HG02852 (cell line): ENCODE measurements around the gene CUL3.
"Not testable (repeated sequence)": the region's sequence is repeated elsewhere in the genome, so short reads cannot be mapped to it uniquely, and the experiment has no call there.

Source experiments
- ATAC-seq: cut with Tn5 transposase; IDR thresholded peaks from one replicate; pipeline ENCODE4 v1.9.1; 2021; ENCODE audit warnings: mild to moderate bottlenecking, moderate library complexity; ENCODE audit not compliant: unreplicated experiment

CUL3 gene

GRCh38 chr2:224485081-224486014 lies 99.8 kb downstream of the CUL3 start:
- ATAC-seq: not testable (repeated sequence)

DNA sequence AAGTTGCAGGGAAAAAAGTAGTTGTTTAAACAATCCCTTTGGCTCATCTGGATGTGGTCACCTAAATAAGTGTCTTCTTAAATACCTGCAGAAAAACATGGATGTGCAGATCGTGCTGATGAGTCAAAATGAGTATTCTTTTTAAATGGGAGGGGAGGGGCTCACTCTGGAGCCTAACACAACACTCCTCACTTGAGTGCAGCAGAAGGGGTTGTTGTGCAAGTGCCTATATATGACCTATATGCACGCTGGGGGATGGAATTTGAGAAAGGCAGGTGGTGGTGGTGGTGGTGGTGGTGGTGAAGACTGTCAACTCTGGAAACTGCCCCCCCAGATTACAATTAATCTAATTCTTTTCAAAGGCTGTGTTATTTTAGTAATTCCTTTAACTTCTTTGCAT lies 105.3 kb downstream of the CUL3 start:
- ATAC-seq: no peak

DNA sequence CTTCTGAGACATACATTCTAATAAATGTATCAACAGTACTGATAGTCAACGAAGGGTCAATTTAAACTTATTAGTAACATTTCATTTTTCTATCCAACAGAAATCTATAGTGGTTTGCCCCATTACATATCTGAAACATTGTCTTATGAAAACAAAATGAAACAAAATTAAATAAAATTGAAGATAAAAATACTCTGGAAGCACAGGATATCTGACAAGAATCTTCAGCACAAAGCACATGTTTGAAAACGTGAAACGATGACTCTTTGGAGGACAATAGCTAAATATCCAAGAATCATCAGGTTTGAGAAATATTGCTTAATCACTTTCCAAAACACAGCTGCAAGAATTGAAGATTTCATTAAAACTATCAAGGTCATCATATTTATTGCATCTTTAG lies 112.3 kb downstream of the CUL3 start:
- no peak for ATAC-seq

DNA sequence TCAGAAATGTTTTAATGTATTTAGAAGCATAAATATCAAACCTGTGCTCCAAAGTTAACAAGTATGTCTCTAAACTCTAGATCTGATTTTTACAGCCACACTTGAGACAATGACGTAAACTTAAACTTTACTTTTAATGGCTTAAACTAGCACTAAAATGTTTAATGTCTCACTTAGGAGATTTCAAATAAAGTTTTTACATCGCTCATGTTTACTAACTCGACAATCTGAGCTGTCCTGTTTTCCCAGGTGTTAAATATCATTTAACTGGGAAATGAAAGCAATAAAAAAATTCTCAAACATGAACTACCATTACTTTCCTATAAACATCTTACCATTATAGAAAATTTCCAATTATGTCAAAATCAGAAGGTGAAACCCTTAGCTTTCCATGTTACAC lies 113.0 kb downstream of the CUL3 start:
- no peak for ATAC-seq

DNA sequence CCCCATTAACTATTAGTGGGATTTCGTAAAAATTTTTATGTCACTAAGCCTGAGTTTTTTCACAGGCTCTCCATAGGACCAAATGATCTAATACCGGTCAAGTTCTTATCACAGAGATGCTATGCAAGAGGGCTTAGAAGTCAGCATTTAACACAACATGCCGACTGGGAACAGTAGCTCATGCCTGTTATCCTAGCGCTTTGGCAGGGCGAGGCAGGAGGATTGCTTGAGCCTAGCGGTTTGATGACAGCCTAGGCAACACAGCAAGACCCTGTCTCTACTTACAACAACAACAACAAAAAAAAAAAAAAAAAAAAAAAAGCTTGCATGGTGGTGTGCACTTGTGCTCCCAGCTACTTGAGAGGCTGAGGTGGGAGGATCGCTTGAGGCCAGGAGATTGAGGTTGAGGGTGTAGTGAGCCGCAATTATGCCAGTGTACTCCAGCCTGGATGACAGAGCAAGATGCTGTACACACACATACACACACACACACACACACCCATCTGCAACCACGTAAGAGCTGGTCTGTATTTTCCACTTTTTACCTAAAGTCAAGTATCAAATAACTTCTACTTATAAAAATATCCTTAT lies 115.7 kb downstream of the CUL3 start:
- ATAC-seq: no peak

- no peak for ATAC-seq
These were observed 118.8 kb downstream of the CUL3 start for GRCh38 chr2:224466304-224466895.

DNA sequence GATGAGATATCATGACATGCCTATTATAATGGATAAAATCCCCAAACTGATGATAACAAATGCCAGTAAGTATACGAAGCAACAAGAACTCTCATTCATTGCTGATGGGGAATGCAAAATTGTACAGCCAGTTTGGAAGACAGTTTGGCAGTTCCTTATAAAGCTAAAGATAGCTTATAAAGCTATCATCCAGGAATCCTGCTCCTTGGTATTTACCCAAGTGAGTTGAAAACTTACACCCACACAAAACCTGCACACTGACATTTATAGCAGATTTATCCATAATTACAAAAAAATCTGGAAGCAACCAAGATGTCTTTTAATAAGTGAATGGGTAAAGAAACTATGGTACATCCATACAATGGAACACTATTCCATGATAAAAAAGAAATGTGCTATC lies 123.8 kb downstream of the CUL3 start:
- no peak for ATAC-seq

DNA sequence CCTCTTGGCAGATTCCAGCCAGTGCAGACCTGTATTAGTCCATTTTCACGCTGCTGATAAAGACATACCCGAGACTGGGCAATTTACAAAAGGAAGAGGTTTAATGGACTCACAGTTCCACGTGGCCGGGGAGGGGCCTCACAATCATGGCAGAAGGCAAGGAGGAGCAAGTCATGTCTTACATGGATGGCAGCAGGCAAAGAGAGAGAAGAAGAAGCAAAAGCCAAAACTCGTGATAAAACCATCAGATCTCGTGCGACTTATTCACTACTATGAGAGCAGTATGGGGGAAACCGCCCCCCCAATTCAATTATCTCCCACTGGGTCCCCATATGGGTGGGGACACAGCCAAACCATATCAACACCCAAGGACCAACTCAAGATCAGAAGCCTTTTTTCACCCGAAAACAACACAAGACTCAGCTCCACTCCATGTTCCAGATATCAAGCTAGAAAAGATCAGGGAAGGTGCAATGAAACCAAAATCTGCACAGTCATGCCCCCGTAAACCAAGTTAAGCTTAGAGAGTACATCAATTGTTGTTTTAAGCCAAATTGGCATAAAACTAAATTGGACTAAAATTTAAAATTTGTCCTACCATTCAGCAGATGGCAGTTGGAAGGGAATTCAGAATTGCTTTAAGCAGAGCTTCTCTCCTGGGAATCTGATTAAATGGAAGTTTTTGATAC lies 127.6 kb downstream of the CUL3 start:
- ATAC-seq: no peak

DNA sequence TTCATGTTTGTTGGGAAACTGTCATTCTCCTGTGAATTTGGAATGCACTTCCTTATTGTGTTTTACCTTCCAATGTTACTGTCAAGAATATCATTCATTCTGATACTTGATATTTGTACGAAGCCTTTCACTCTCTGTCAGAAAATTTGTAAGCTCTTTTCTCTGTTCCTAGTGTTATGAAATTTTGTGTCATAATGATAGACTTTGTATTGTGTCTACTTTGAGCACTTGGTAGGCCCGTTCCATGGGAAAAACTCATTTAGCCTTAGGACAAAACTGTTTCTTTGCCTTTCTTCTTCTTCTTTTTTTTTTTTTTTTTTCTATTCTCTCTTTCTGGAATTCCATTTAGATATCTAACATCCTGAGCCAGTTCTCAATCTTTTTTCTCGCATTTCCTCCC lies 131.3 kb downstream of the CUL3 start:
- ATAC-seq: no peak

DNA sequence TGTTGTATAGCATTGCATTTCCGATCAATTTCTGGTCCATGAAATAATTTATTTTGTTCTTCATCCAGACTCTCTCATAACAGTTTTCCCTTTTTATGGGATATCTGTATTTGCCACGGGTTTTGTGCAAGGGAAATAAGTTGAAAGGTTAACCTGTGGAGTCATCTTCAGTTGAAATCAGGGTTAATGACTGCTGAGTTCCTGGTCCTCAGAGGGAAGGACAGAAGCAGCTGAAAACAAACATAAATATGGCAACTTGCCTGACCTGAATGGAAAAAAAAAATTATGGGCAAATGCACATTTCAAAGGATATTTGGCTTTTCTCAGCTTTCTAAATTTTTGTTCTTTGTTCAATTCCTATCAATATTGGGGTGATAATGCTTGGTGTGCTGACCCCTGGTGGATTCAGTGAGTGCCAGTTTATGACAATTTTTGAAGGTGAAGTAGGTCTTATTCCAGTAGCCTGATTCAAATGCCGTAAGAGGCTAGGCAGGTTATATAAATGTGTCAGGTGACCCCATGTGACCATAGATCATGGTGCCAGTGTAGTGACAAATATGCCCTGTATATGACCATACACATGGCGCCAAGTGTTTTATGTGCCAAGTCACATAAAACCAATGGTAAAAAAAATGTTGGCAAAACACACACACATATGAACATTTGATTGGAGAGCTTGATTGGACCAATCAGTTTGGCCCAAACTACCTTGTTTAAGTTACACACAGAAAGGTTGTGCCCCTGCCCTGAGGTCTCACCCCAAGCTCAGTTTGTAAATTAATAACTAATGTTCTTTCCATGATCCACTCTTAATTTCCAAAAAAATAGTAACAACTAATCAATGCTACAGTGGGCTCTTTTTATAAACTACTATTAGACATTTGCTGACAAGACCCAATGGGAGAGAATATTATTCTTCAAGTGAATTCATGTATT lies 135.7 kb downstream of the CUL3 start:
- no peak for ATAC-seq

DNA sequence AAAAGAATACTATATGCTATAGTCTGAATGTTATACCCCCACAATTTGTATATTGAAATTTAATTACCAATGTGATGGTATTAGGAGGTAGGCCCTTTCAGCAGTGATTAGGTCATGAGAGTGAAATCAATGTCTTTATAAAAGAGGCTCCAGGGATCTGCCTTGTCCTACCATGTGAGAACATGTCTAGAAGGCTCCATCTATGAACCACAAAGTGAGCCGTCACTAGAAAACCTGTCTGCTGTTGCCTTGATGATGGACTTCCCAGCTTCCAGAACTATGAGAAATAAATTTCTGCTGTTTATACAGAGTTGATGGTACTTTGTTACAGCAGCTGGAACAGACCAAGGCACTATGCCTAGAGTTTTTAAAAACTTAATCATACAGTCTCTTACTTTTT lies 136.9 kb downstream of the CUL3 start:
- ATAC-seq: no peak

DNA sequence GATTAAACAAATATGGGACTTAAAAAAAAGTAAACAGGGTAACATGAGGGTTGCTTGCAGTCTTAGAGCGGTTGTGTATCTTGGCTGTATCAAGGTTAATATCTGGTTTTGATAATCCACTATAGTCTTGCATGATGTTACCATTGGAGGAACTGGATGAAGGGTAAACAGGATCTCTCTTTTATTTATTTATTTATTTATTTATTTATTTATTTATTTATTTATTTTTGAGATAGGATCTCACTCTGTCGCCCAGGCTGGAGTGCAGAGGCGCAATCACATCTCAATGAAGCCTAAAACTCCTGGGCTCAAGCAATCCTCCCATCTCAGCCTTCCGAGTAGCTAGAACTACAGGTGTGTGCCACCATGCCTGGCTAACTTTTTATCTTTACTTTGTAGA lies 140.4 kb downstream of the CUL3 start:
- no peak for ATAC-seq

GRCh38 chr2:224444021-224444420 lies 141.1 kb downstream of the CUL3 start:
- no peak for ATAC-seq

DNA sequence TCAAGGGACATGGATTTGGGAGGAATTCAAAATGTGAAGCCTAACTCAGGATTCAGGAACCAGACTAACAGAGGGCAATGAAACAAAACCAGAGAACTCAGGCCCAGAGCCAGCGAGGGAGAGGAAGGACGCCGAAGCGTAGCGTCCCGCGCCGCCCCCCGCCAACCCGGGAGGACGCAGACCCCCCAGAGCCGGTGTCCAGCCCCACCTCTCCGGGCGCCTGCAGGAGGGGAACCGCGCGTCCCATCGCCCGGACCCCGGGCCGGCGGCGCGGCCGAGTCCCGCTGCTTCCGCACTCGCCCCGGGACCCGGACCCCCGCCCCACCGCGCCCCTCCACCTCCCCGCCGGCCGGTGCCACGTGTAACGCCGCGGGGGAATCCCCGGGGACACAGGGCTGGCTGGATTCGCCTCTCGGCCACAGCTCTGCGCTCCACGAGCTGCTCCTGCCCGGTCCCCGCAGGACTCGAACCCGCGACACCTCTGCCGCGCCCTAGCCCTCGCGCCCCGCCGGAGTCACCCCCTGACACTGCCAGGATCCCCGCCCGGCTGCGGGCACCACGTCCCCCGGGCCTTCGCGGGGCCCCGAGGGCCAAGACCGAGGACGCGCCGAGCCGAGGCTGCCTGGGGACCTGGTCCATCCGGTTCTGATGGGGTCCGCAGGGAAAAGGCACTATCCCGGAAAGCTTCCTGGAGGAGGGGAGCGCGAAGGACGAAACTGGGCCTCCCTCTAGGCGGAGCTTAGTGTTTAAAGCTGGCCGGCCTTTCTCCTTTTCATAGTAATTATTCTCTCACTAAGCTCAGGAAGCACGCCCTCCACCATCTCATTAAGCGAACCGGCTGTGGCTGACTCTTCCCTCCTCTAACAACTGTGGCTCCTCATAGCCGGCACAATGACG lies 142.8 kb downstream of the CUL3 start:
- ATAC-seq: peak; percentile 51

GRCh38 chr2:224440988-224441387 lies 144.2 kb downstream of the CUL3 start:
- no peak for ATAC-seq

GRCh38 chr2:224438726-224439125 lies 146.4 kb downstream of the CUL3 start:
- no peak for ATAC-seq

GRCh38 chr2:224436634-224437033 lies 148.5 kb downstream of the CUL3 start:
- no peak for ATAC-seq

DNA sequence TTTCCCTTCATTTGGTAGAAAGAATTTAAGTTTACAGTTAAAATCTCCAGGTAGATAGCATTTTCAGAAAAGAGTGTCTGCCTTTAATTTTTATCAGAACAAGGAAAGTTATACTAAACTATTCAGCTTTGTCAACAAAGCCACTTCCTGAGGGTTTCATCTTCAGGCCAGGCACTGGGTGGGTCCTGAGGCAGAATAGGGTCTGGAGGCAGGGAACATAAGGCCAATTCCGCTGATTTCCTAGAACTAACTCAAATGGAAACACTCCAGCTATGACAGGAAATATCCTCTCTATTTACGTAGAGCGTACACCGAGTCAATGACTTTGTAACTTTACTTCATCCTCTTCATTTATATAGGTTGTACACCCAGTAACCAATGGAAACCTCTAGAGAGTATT lies 150.5 kb downstream of the CUL3 start:
- no peak for ATAC-seq

GRCh38 chr2:224433442-224433841 lies 151.7 kb downstream of the CUL3 start:
- ATAC-seq: no peak
